HepG2 (cell line): ENCODE data around the gene PDE9A. TPM values are rescaled to one million over a fixed set of nuclear protein-coding genes. Genes with fewer than 3 reads are reported as not detected.
A peak's percentile ranks its signal among the peaks of the same experiment; 100 is the strongest.

ENCODE experiments used
- ATAC-seq: fragments of 200-7000 bp; cut with Tn5 transposase; 3 replicates; pipeline ENCODE4 v1.9.1; 2020; ENCODE audit warnings: mild to moderate bottlenecking, moderate library complexity
- BruUV-seq: library from RNA; stranded (reverse); fragments of 400-500 nt; replicated peaks from 2 replicates; lab custom pipeline; 2021; lab: Mats Ljungman, UMichigan
- CTCF ChIA-PET: fragments of 300-600 bp; formaldehyde crosslinking; extraction: SDS; loops from one replicate; lab custom pipeline; 2021; ENCODE audit warnings: low total read pairs, inconsistent platforms, low intra/inter-chr PET ratio; lab: Yijun Ruan, JAX
- POLR2A ChIA-PET: fragments of 350-600 bp; sonication (Branson Sonifier 250); formaldehyde crosslinking; loops from one replicate; lab custom pipeline; 2020; ENCODE audit warnings: antibody characterized with exemption, inconsistent platforms; lab: Yijun Ruan, JAX
- DNase-seq: peaks from one replicate; pipeline ENCODE4 v3.0.0-alpha.2; 2015; ENCODE audit warnings: low spot score
- FAIRE-seq: peaks from 3 replicates; lab custom pipeline; 2011; peaks lifted over from hg19 to GRCh38; lab: Jason Lieb, UNC
- H2AFZ ChIP-seq: one replicate; pipeline ENCODE4 v1.6.1; 2011; ENCODE audit warnings: low read length, inconsistent platforms
- H3K27ac ChIP-seq: fragments of 300-600 bp; 3 replicates; pipeline ENCODE4 v1.8.0; 2011; ENCODE audit warnings: mixed run types, mild to moderate bottlenecking, mixed read lengths, low read length, inconsistent platforms; ENCODE audit not compliant: insufficient read depth; ENCODE audit errors: extremely low read length
- H3K27me3 ChIP-seq, 2 experiments: fragments of 200-600 bp in 1 of 2; 2 replicates in 1 of 2; 3 replicates in 1 of 2; pipeline versions ENCODE4 v1.6.0 to v1.8.0; 2011; ENCODE audit warnings: low read length in 2 of 2, mild to moderate bottlenecking in 2 of 2, moderate library complexity in 2 of 2, inconsistent platforms in 1 of 2; ENCODE audit not compliant: insufficient read depth in 2 of 2, control insufficient read depth in 1 of 2
- H3K36me3 ChIP-seq, 2 experiments: fragments of 200-600 bp in 1 of 2; replicated peaks in 1 of 2; 2 replicates in 1 of 2; 3 replicates in 1 of 2; pipeline versions ENCODE4 v1.5.1 to v1.8.0; 2011; ENCODE audit warnings: low read length in 2 of 2, inconsistent platforms in 1 of 2; ENCODE audit not compliant: insufficient read depth in 2 of 2, control insufficient read depth in 1 of 2
- H3K4me1 ChIP-seq: 2 replicates; pipeline ENCODE4 v1.5.1; 2012; ENCODE audit warnings: low read length, inconsistent platforms; ENCODE audit not compliant: insufficient read depth
- H3K4me2 ChIP-seq: 2 replicates; pipeline ENCODE4 v1.6.0; 2011; ENCODE audit warnings: low read depth, low read length, inconsistent platforms
- H3K4me3 ChIP-seq, 3 experiments: fragments of 200-600 bp in 1 of 3; sonication (generic), shearing (Covaris generic) in 1 of 3; replicated peaks in 1 of 3; 2 replicates each; pipeline ENCODE4 v1.5.1; 2011 to 2016; ENCODE audit warnings: low read length in 3 of 3, inconsistent platforms in 2 of 3, low read depth in 2 of 3, mild to moderate bottlenecking in 2 of 3, control low read depth in 1 of 3, mixed read lengths in 1 of 3; ENCODE audit not compliant: insufficient read depth in 1 of 3
- H3K79me2 ChIP-seq: one replicate; pipeline ENCODE4 v1.6.1; 2011; ENCODE audit warnings: low read length, inconsistent platforms; ENCODE audit not compliant: insufficient read depth
- H3K9ac ChIP-seq: 2 replicates; pipeline ENCODE4 v1.6.0; 2011; ENCODE audit warnings: mild to moderate bottlenecking, low read depth, low read length, inconsistent platforms; ENCODE audit not compliant: insufficient read depth
- H3K9me3 ChIP-seq: 2 replicates; pipeline ENCODE4 v1.5.1; 2012; ENCODE audit warnings: mild to moderate bottlenecking, low read length
- H4K20me1 ChIP-seq: 2 replicates; pipeline ENCODE4 v1.6.0; 2011; ENCODE audit warnings: inconsistent platforms, mild to moderate bottlenecking, low read length, moderate library complexity; ENCODE audit not compliant: insufficient read depth
- ATAD3A ChIP-seq: sonication (generic); formaldehyde crosslinking; IDR thresholded peaks from 2 replicates; pipeline ENCODE4 v1.4.0; 2020; ENCODE audit warnings: missing genetic modification reagents
- ATF7-NPFF ChIP-seq: sonication (generic); formaldehyde crosslinking; IDR thresholded peaks from 2 replicates; pipeline ENCODE4 v1.8.1; 2023; ENCODE audit warnings: mild to moderate bottlenecking, low read depth, missing genetic modification reagents, moderate library complexity
- DNMT1 ChIP-seq: sonication (generic); formaldehyde crosslinking; IDR thresholded peaks from 2 replicates; pipeline ENCODE4 v1.5.1; 2020; ENCODE audit warnings: mild to moderate bottlenecking, missing genetic modification reagents
- DR1 ChIP-seq: sonication (generic); formaldehyde crosslinking; IDR thresholded peaks from 2 replicates; pipeline ENCODE4 v1.8.0; 2021; ENCODE audit warnings: mild to moderate bottlenecking, missing genetic modification reagents, inconsistent platforms
- HES4 ChIP-seq: sonication (generic); formaldehyde crosslinking; IDR thresholded peaks from 2 replicates; pipeline ENCODE4 v1.9.0; 2021; ENCODE audit warnings: mild to moderate bottlenecking, missing genetic modification reagents, borderline replicate concordance
- KAT8 ChIP-seq: IDR thresholded peaks from 2 replicates; pipeline ENCODE4 v1.6.1; 2016; ENCODE audit warnings: missing genetic modification reagents, missing compliant biosample characterization
- KDM1A ChIP-seq: IDR thresholded peaks from 2 replicates; pipeline ENCODE4 v1.6.1; 2016; ENCODE audit warnings: missing compliant biosample characterization
- MATR3 ChIP-seq: sonication (generic); formaldehyde crosslinking; IDR thresholded peaks from 2 replicates; pipeline ENCODE4 v1.4.0; 2020; ENCODE audit warnings: missing genetic modification reagents
- TBP ChIP-seq: sonication (generic); formaldehyde crosslinking; IDR thresholded peaks from 2 replicates; pipeline ENCODE4 v1.5.0; 2020; ENCODE audit warnings: missing genetic modification reagents
- TMF1 ChIP-seq: sonication (generic); formaldehyde crosslinking; IDR thresholded peaks from 2 replicates; pipeline ENCODE4 v1.8.1; 2022; ENCODE audit warnings: low read depth, missing genetic modification reagents
- ZNF17 ChIP-seq: sonication (generic); formaldehyde crosslinking; IDR thresholded peaks from 2 replicates; pipeline ENCODE4 v1.5.0; 2020; ENCODE audit warnings: mild to moderate bottlenecking, missing genetic modification reagents
- ZNF24 ChIP-seq: fragments of 450-650 bp; IDR thresholded peaks from 2 replicates; pipeline ENCODE4 v1.6.1; 2017; ENCODE audit warnings: antibody characterized with exemption, mild to moderate bottlenecking
- ZNF432 ChIP-seq: sonication (generic); formaldehyde crosslinking; IDR thresholded peaks from 2 replicates; pipeline ENCODE4 v1.5.0; 2020; ENCODE audit warnings: missing genetic modification reagents, mild to moderate bottlenecking, borderline replicate concordance
- ZNF550 ChIP-seq: sonication (generic); formaldehyde crosslinking; IDR thresholded peaks from 2 replicates; pipeline ENCODE4 v1.4.0; 2020; ENCODE audit warnings: mild to moderate bottlenecking, missing genetic modification reagents, borderline replicate concordance
- WGBS: methylation state at CpG from one replicate; pipeline ENCODE4 v1.1.6; 2017; ENCODE audit warnings: low lambda C conversion rate; 5-methylcytosine and 5-hydroxymethylcytosine counted together
- in situ Hi-C: cut with HindIII; loops from 2 replicates; pipeline ENCODE4 v1.10.0; 2017; ENCODE audit warnings: low pct_unique_long_range_greater_than_20kb; ENCODE audit not compliant: extremely low pct_ligation_motif_present
- intact Hi-C: fragments of 100-400 bp; cut with micrococcal nuclease; formaldehyde crosslinking; loops from one replicate; pipeline ENCODE4 v1.10.0; 2022; ENCODE audit not compliant: unreplicated experiment
- polyA plus RNA-seq, 8 experiments: library from polyadenylated mRNA; depleted of rRNA in 3 of 8; stranded (reverse) in 7 of 8; unstranded in 1 of 8; fragments of >200 nt; fragmentation: Illumina TruSeq in 4 of 8; extraction: Trizol in 4 of 8; gene quantifications; 2 replicates each; pipeline versions ENCODE4 v1.2.1 to v1.2.3, GENCODE V29; 2011 to 2016; ENCODE audit warnings: low read depth in 4 of 8, missing spikeins in 1 of 8, mixed read lengths in 1 of 8; ENCODE audit not compliant: insufficient read depth in 1 of 8
- total RNA-seq, 5 experiments: library from RNA; depleted of rRNA; stranded (reverse); fragments of >200 nt; fragmentation: Illumina TruSeq; extraction: Trizol; gene quantifications; 2 replicates each; pipeline ENCODE4 v1.2.3, GENCODE V29; 2016; ENCODE audit warnings: low read depth in 1 of 5
- TF ChIP-seq, protein P1 (sequence below): fragments of 450-650 bp; IDR thresholded peaks from 2 replicates; pipeline ENCODE4 v1.6.1; 2016
- TF ChIP-seq, protein P2 (sequence below): IDR thresholded peaks from 2 replicates; pipeline ENCODE4 v1.6.1; 2016
- TF ChIP-seq, protein P3 (sequence below): sonication (generic); formaldehyde crosslinking; IDR thresholded peaks from 2 replicates; pipeline ENCODE4 v1.5.0; 2020; ENCODE audit warnings: mild to moderate bottlenecking, missing genetic modification reagents, borderline replicate concordance

The PDE9A gene
- total and polyA plus RNA-seq, 2 of the 13 experiments (the other 11 are each of a cell fraction or from before 2014, with no cell fraction given): 4.6 to 19.7 TPM

DNA sequence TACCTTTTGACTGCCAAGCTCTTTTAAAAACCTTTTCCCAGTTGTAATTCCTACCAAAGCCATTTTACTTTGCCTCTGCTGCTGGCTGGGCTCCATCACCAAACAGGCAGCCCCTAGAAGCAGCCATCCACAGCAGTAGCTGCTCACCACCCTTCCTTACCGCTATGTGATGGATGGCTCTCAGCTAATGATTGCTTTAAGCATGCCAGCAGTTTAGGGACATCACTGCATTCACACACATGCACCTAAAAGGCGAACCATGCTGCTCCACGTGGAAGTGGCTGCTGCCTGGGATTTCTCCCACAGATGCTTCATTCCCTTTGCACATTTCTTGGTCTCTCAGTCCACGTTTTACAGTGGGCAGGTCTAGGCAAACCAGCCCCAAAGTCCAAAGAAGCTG is 46.3 kb upstream of the PDE9A start:
- in situ Hi-C loops (no loop called here), intact Hi-C loops (no loop called here)
- WGBS: 50% methylated on average over 1 of the region's 4 CpGs
- no peaks in the 10 kb centered on the region for H3K4me1 ChIP-seq
- ATAC-seq (no peak), DNase-seq (no peak), FAIRE-seq (no peak)
- no peaks in the 10 kb centered on the region for H3K9me3 ChIP-seq
- H4K20me1 ChIP-seq: no peaks in the 10 kb centered on the region
- H3K4me2 ChIP-seq: no peak overlapping the region
- H3K79me2 ChIP-seq: no peaks in the 10 kb centered on the region
- H3K27ac ChIP-seq: no peak overlapping the region
- TF ChIP-seq ATAD3A (CRISPR knock-in tag) (no peak), DNMT1 (CRISPR knock-in tag) (no peak), ZNF24 (no peak), MATR3 (CRISPR knock-in tag) (no peak), KAT8 (CRISPR knock-in tag) (no peak), DR1 (CRISPR knock-in tag) (no peak), KDM1A (CRISPR knock-in tag) (no peak)
- TF ChIP-seq, protein P1, sequence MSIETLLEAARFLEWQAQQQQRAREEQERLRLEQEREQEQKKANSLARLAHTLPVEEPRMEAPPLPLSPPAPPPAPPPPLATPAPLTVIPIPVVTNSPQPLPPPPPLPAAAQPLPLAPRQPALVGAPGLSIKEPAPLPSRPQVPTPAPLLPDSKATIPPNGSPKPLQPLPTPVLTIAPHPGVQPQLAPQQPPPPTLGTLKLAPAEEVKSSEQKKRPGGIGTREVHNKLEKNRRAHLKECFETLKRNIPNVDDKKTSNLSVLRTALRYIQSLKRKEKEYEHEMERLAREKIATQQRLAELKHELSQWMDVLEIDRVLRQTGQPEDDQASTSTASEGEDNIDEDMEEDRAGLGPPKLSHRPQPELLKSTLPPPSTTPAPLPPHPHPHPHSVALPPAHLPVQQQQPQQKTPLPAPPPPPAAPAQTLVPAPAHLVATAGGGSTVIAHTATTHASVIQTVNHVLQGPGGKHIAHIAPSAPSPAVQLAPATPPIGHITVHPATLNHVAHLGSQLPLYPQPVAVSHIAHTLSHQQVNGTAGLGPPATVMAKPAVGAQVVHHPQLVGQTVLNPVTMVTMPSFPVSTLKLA: peak; percentile 35; the same call in 1 of the 2 replicates
- CTCF ChIA-PET: no interaction called here
- no peaks in the 10 kb centered on the region for H3K36me3 ChIP-seq
- no TSS peak for BruUV-seq
- no peak overlapping the region for H3K4me3 ChIP-seq
- H3K9ac ChIP-seq: no peak overlapping the region
- H3K27me3 ChIP-seq: peaks cover 0 to 11% of the 10 kb centered on the region in 2 experiments; a peak in 2 of 5 replicates
- no peak overlapping the region for H2AFZ ChIP-seq
- POLR2A ChIA-PET: no interaction called here

DNA sequence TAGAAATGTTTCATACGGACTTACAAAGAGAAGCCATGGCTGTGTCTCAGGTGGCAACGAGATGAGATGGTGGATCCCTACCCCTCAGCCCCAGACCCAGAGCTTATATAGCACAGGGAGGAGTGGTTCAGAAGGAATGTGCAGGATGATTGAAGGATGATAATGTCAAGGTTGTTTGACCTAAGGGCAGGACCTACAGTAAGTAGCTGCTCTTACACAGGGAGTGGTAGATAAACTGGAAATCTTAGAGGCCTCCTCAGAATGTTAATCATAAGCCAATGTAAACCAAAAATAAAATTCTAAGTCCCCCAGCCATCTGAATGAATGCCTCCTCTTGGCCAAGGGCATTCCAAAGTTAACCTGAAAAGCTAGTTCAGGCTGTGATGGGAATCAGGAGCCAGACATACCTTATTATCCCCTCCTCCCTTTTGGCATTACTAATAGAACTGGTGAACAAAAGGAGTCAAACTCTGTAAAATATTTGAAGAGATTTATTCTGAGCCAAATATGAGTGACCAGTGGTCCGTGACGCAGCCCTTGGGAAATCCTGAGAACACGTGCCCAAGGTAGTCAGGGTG is 45.8 kb upstream of the PDE9A start:
- in situ Hi-C loops: no loop called here
- TF ChIP-seq, protein P2, sequence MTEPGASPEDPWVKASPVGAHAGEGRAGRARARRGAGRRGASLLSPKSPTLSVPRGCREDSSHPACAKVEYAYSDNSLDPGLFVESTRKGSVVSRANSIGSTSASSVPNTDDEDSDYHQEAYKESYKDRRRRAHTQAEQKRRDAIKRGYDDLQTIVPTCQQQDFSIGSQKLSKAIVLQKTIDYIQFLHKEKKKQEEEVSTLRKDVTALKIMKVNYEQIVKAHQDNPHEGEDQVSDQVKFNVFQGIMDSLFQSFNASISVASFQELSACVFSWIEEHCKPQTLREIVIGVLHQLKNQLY: no peak
- TF ChIP-seq TMF1 (CRISPR knock-in tag): no peak
- no peak for TF ChIP-seq ATF7-NPFF (CRISPR knock-in tag)
- TF ChIP-seq ZNF550 (CRISPR knock-in tag): no peak
- no peak for TF ChIP-seq HES4 (CRISPR knock-in tag)
- TF ChIP-seq, protein P3, sequence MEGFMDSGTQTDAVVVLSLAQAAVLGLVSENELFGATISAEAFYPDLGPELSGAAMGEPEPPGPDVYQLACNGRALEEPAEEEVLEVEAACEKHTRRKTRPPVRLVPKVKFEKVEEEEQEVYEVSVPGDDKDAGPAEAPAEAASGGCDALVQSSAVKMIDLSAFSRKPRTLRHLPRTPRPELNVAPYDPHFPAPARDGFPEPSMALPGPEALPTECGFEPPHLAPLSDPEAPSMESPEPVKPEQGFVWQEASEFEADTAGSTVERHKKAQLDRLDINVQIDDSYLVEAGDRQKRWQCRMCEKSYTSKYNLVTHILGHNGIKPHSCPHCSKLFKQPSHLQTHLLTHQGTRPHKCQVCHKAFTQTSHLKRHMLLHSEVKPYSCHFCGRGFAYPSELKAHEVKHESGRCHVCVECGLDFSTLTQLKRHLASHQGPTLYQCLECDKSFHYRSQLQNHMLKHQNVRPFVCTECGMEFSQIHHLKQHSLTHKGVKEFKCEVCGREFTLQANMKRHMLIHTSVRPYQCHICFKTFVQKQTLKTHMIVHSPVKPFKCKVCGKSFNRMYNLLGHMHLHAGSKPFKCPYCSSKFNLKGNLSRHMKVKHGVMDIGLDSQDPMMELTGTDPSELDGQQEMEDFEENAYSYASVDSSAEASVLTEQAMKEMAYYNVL (CRISPR knock-in tag): no peak
- no peak for TF ChIP-seq ZNF17 (CRISPR knock-in tag)
- TF ChIP-seq ZNF432: no peak
- no peak for TF ChIP-seq TBP (CRISPR knock-in tag)

More for the DNA sequence above, 45.8 kb upstream of the PDE9A start:
- no peaks in the 10 kb centered on the region for H3K79me2 ChIP-seq
- DNase-seq (no peak), ATAC-seq (no peak), FAIRE-seq (no peak)
- H3K4me1 ChIP-seq: no peaks in the 10 kb centered on the region
- no peak overlapping the region for H3K4me2 ChIP-seq
- intact Hi-C loops: no loop called here
- whole genome bisulfite sequencing: 59% methylated on average over 5 of the region's 5 CpGs
- no peak overlapping the region for H3K4me3 ChIP-seq
- no peaks in the 10 kb centered on the region for H3K9me3 ChIP-seq
- H2AFZ ChIP-seq: no peak overlapping the region
- ChIA-PET POLR2A (no interaction called here), CTCF (no interaction called here)
- no peaks in the 10 kb centered on the region for H3K36me3 ChIP-seq
- H3K9ac ChIP-seq: no peak overlapping the region
- no peaks in the 10 kb centered on the region for H4K20me1 ChIP-seq
- H3K27ac ChIP-seq: no peak overlapping the region
- peaks cover 0 to 11% of the 10 kb centered on the region in 2 experiments; a peak in 2 of 5 replicates for H3K27me3 ChIP-seq
- BruUV-seq: no TSS peak
